Right ventricle myocardium inferior (tissue), 1 donor: Measurements from ENCODE around the gene ASCL2. TPM values are rescaled to one million over a fixed set of nuclear protein-coding genes. Genes with fewer than 3 reads are reported as not detected.

Source experiments
- ATAC-seq: fragments of 200-7000 bp; cut with Tn5 transposase; one replicate; pipeline ENCODE4 v1.9.1; 2020; ENCODE audit warnings: mild to moderate bottlenecking, moderate library complexity
- DNase-seq: peaks from one replicate; pipeline ENCODE4 v3.0.0; 2021; ENCODE audit errors: missing footprints
- intact Hi-C: fragments of 100-400 bp; cut with DNase I; formaldehyde crosslinking; loops from one replicate; pipeline ENCODE4 v1.11.0; 2022
- total RNA-seq: library from RNA; stranded (reverse); fragmentation: NEBNext Ultra II Directional; extraction: Animal tissue kit (Norgen Biotek cat#: 25700); gene quantifications from one replicate; pipeline ENCODE4 v1.2.1, GENCODE V29; 2021
- donor health status: DM: no; HTN: yes; CAD: no; lungs with severe emphysema.

ASCL2 gene
- total RNA-seq, 1 donor from 2014 or later: 0.24 TPM

GRCh38 chr11:2310073-2310785 lies 39.8 kb upstream of the ASCL2 start:
- no peak for DNase-seq
- intact Hi-C loops: no loop called here
- no peak for ATAC-seq

GRCh38 chr11:2309251-2310072 lies 39.1 kb upstream of the ASCL2 start:
- intact Hi-C loops: loop anchor here (1.0 to 10.0 kb wide), 3 partner anchors 35 to 585 kb away; no protein-coding TSS in a partner anchor
- DNase-seq (no peak), ATAC-seq (no peak)

DNA sequence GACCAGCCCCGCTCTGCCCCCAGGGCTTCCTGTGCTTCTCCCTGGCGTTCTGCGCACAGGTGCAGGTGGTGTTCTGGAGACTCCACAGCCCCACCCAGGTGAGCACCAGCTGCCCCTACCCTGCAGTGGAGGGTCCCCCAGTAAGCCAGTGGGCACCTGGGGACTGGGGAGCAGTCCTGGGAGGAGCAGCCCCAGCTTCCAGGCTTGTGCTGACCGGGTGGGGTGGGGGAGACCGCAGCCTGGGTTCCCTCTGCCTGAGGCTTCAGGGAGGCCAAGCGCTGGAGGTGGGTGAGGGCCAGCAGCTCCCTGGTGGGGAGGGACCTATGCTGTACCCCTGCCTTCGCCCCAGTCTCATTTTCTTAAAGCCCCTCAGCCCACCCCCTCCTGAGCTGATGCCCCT lies 38.3 kb upstream of the ASCL2 start:
- ATAC-seq: no peak
- DNase-seq: no peak
- intact Hi-C loops: loop anchor here (1.0 to 10.0 kb wide), 3 partner anchors 36 to 586 kb away; no protein-coding TSS in a partner anchor

DNA sequence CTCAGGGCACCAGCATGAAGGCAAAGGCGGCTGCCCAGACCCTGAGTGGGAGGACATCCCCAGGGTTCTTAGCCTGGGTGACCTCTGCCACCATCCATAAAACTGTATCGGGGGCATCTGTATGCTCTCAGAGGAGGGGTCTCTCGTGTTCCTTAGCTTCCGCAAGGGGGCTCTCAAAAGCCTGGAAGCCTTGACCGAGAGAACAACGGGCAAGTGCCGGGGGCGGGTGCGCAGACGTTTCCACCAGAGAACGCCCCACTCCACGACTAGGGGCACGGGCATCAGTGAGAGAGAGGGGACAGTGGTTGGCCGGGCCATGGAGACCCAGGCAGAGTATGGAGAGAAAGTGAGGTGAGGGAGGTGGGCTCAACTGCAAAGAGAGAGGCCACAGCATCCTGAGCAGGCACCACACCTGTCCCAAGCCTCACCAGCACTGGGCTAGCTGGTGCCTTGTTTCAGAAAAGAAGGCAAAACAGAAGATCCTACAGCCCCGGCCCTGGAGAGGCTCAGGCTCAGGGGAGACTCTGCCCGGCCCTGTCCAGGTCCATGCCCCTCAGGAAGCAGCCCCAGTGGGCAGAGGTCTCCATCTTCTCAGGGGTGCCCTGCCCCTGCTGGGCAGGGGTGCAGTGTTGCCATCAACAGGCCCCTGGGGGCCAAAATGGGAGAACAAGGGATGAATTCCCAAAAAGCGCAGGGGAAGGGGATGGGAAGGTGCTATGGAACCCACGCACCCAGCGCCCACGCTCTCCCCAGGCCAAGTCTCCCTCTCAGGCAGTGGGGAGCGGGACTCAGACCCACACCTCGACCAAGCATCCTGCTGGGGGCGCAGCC lies 37.3 kb upstream of the ASCL2 start:
- intact Hi-C loops: loop anchor here (5.0 to 10.0 kb wide), 2 partner anchors 220 to 587 kb away; no protein-coding TSS in a partner anchor
- no peak for DNase-seq
- ATAC-seq: no peak

DNA sequence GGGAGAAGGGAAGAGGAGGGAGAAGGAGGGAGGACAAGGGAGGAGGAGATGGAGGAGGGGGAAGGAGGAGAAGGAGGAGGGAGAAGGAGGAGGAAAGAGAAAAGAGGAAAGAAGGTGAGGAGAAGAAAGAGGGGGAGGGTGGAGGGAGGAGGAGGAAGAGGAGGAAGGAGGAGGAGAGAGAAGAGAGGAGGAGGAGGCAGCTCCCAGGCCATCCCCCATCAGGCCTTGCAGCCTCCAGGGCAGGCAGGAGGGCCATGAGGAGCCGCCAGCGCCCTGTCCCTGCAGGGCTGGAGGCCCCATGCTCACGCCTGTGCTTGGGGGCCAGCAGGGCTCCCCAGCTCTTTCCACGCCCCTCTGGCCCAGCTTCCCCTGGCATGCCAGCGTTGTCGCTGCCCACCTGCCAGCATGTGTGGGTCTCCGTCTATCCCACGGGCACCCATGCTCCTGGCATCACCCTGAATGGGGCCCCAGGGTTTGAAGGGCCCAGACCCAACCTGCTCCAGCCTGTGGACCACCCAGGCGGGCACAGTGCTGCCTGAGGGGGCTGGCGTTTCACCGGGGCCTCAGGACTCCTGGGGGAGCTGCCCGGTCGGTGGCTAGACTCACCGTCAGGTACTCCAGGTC lies 36.6 kb upstream of the ASCL2 start:
- DNase-seq (no peak), ATAC-seq (no peak)
- intact Hi-C loops: loop anchor here (5.0 to 10.0 kb wide), 2 partner anchors 220 to 588 kb away; no protein-coding TSS in a partner anchor

DNA sequence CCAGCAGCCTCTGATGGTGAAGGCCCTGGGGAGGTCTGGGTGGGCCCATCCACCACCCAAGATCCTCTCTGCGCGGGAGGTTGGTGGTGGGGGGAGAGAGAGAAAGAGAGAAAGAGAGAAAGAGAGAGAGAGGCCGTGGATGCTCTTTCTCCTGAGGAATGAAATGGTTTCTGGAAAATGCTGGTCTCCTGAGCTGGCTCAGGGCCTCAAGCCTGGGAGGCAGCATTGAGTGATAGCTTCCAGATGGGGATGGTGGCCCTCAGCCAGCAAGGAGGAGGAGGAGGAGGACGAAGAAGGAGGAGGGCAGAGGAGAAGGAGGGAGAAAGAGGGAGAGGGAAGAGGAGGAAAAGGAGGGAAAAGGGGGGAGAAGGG lies 36.0 kb upstream of the ASCL2 start:
- intact Hi-C loops: loop anchor here (5.0 to 10.0 kb wide), 2 partner anchors 221 to 588 kb away; no protein-coding TSS in a partner anchor
- ATAC-seq: peak; percentile 8
- DNase-seq: peak; percentile 88

DNA sequence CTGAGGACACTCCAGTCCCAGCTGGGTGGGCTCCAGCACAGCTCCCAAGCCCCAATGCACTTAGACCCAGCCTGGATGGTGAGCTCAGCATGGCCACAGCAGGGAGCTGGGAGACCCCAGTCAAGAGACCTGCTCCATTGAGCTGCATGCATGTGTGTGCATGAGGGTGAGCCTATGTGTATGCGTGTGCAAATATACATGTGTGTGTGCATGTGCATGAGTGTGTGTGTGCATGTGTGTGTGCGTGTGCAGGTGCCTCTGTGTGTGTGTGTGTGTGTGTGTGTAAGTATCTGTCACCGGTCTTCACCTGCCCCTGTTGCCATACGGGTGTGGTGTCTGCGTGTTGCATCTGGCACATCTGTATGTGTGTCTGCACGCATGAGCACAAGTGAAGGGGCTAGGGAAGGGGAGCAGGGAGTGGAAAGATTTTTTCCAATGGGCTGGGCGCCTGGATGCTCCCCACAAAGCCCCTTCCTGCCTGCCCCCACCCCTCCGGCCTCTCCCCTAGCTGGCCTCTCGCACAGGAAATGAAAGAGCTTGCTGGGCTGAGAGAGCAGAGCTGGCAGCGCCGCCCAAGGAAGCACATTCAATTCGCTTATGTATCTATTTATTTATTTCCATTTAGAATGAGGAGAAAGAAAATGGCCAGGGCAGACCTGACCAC lies 35.5 kb upstream of the ASCL2 start:
- no peak for ATAC-seq
- no peak for DNase-seq

DNA sequence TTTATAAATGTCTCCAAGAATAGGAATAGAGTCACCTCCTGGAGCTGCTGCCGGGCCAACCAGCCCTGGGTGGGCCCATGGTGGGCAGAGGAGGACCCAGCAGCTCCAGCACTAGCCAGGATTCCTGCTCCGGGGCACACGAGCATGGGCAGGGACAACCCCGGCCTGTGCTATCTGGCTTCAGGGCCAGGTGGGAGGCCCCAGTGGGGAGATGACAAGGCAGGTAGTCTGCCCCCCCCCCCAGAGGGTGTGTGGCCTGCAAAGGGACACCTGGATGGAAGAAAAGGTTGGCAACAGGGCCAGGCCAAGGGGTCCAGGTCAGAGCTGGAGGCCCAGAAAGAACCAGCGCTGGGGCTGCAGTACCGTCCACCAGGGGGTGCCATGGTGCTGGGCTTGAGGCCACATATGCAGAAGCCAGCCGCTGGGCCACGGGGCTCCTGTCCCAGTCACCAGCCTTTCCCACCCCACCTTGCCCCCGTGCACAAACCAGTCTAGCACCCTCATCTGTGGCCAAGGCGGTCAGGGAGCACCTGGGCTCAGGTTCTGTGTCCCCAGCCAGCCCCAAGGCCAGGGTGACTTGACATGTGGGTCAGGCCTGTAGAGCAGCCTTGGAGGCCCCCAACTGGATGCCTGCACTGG lies 34.9 kb upstream of the ASCL2 start:
- peak; percentile 34 for ATAC-seq
- intact Hi-C loops: loop anchor here (1.0 to 10.0 kb wide), 4 partner anchors 108 to 590 kb away; no protein-coding TSS in a partner anchor
- DNase-seq: peak; percentile 95

More for the DNA sequence above, 35.5 kb upstream of the ASCL2 start:
- intact Hi-C loops: loop anchor here (1.0 to 10.0 kb wide), 4 partner anchors 109 to 589 kb away; no protein-coding TSS in a partner anchor

- DNase-seq (no peak), ATAC-seq (no peak)
- intact Hi-C loops: loop anchor here (1.0 to 10.0 kb wide), 4 partner anchors 107 to 590 kb away; no protein-coding TSS in a partner anchor
Measured at GRCh38 chr11:2304506-2305139, 34.2 kb upstream of the ASCL2 start.

GRCh38 chr11:2303627-2304505 lies 33.5 kb upstream of the ASCL2 start:
- ATAC-seq: peak; percentile 51
- intact Hi-C loops: loop anchor here (1.0 to 10.0 kb wide), 3 partner anchors 71 to 591 kb away; partner anchors contain the start of gene TSSC4
- DNase-seq: no peak

DNA sequence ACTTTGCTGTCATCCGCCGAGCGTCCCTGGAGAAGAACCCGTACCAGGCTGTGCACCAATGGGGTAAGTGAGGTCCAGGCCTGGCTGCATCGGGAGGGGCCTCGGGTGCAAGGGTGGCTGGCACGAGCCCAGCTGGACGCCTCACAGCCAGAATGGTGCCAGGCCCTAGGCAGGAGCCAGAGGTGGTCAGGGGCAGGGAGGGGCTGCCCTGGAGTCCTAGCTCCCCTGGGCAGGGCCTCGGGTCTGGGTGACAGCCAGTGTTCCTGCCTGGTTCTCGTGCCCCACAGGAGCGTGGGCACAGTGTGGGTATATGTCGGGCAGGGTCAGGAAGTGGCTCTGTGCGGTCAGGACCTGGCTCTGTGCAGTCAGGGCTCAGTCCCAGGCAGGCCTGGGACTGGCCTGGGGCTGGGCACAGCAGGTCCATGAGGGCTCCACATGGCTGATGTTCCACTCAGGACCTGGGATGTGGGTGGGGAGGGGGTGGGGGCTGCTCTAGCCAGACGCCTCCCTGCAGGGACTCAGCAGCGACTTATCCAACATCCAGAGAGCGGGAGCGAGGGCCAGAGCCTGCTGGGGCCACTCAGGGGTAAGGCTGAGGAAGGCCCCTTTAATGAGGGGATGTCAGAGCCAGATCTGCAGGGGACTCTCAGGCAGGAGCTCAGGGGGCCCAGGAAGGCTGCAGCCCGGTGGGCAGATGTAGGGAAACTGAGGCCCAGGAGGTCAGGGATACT lies 32.7 kb upstream of the ASCL2 start:
- intact Hi-C loops: loop anchor here (1.0 to 10.0 kb wide), 3 partner anchors 72 to 592 kb away; partner anchors contain the start of gene TSSC4
- DNase-seq: peak; percentile 88
- ATAC-seq: peak; percentile 72

GRCh38 chr11:2302306-2302895 lies 32.0 kb upstream of the ASCL2 start:
- no peak for DNase-seq
- peak; percentile 2 for ATAC-seq
- intact Hi-C loops: loop anchor here (10.0 kb wide), 1 partner anchor 592 kb away; no protein-coding TSS in a partner anchor

DNA sequence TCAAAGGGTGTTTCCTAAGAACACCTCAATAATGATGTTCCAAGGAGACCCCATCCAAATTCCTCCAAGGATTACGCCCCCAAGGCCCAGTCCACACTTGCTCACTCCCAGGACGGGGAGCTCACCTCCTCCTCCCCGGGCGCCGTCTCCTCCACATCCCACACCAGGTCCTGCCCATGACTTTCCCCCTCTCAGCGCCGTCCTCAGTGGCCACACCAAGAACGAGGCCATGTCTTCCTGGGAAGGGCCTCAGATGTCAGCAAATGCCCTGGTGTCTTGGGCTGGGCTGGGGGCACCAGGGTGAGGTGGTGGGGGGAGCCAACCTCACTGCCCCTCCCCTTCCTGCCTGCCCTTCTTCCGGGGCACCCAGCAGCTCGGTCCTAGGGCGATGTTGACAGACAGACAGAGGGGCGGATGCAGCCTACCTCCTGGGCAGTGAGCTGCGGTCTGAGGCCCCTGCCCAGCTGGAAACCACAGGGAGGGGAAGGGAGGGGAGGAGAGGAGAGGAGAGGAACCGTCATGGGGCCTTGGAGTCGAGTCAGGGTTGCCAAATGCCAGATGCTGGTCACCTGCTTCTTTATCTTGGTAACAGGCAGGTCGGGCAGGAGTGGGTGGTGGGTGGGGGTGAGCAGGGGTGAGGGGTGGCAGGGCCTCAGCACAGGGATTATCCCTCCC lies 31.4 kb upstream of the ASCL2 start, which contains the start of the genes C11orf21 and TSPAN32:
Gene C11orf21 (minus strand): TSS at position 288 of the 675 bp plus-strand sequence. CDS start 110 bp downstream, at position 178.
Gene TSPAN32 (plus strand): TSS at position 383 of the 675 bp plus-strand sequence. CDS start 137 bp downstream, at position 520.
- DNase-seq: peak; percentile 87
- intact Hi-C loops: loop anchor here (10.0 kb wide), 1 partner anchor 593 kb away; no protein-coding TSS in a partner anchor
- ATAC-seq: peak; percentile 42
